ENCODE measurements around the gene TNNT2. TPM values are rescaled to one million over a fixed set of nuclear protein-coding genes. Genes with fewer than 3 reads are reported as not detected.

The TNNT2 gene
- 0.17 TPM in 1 of 2 replicates, not detected in the other for total RNA-seq

GRCh38 chr1:201377611-201378092, at the start of gene TNNT2:
TNNT2 (minus strand) TSS chr1:201377680; CDS start chr1:201373254, 4,426 bp downstream.
- TF ChIP-seq, protein P1, sequence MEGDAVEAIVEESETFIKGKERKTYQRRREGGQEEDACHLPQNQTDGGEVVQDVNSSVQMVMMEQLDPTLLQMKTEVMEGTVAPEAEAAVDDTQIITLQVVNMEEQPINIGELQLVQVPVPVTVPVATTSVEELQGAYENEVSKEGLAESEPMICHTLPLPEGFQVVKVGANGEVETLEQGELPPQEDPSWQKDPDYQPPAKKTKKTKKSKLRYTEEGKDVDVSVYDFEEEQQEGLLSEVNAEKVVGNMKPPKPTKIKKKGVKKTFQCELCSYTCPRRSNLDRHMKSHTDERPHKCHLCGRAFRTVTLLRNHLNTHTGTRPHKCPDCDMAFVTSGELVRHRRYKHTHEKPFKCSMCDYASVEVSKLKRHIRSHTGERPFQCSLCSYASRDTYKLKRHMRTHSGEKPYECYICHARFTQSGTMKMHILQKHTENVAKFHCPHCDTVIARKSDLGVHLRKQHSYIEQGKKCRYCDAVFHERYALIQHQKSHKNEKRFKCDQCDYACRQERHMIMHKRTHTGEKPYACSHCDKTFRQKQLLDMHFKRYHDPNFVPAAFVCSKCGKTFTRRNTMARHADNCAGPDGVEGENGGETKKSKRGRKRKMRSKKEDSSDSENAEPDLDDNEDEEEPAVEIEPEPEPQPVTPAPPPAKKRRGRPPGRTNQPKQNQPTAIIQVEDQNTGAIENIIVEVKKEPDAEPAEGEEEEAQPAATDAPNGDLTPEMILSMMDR (conservative IDR thresholded peaks at IDR 0.05; ENCODE audit: low read depth, low read length) = no peak
- H3K4me3 ChIP-seq (ENCODE audit: low read depth, low read length) = no peak within 1 kb of the TSS
- no peak for DNase-seq (ENCODE audit: low read depth)

GRCh38 chr1:201426479-201427310, 49.2 kb upstream of the TNNT2 start:
- DNase-seq (ENCODE audit: low read depth) = no peak
- TF ChIP-seq, protein P1 (conservative IDR thresholded peaks at IDR 0.05; ENCODE audit: low read depth, low read length) = no peak

DNA sequence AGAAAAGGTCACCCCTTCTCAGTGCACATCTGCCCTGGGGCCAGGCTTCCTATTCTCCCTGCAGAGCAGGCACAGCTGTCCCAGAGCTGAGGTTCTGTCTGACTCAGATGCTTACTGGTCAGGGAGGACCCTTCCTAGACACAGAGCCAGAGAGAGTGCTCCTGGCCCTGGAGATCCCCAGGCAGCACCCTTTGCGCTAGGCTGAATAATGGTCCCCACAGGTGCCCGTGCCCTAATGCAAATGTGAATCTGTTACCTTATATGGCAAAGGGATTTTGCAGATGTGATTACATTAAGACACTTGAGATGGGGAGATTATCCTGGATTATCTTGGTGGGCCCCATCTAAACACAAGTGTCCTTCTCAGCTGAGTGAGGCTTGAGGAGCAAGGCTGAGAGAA, 46.7 kb upstream of the TNNT2 start:
- H3K4me3 ChIP-seq (ENCODE audit: low read depth, low read length) = no peak overlapping the region
- TF ChIP-seq, protein P1 (conservative IDR thresholded peaks at IDR 0.05; ENCODE audit: low read depth, low read length) = no peak
- DNase-seq (ENCODE audit: low read depth) = no peak

More at GRCh38 chr1:201426479-201427310, 49.2 kb upstream of the TNNT2 start:
- H3K4me3 ChIP-seq (ENCODE audit: low read depth, low read length) = no peak overlapping the region

GRCh38 chr1:201423655-201424054, 46.2 kb upstream of the TNNT2 start:
- TF ChIP-seq, protein P1 (conservative IDR thresholded peaks at IDR 0.05; ENCODE audit: low read depth, low read length) = no peak
- no peak overlapping the region for H3K4me3 ChIP-seq (ENCODE audit: low read depth, low read length)
- no peak for DNase-seq (ENCODE audit: low read depth)

GRCh38 chr1:201422436-201423030, 45.1 kb upstream of the TNNT2 start:
- DNase-seq (ENCODE audit: low read depth) = no peak
- no peak overlapping the region for H3K4me3 ChIP-seq (ENCODE audit: low read depth, low read length)
- TF ChIP-seq, protein P1 (conservative IDR thresholded peaks at IDR 0.05; ENCODE audit: low read depth, low read length) = no peak

DNA sequence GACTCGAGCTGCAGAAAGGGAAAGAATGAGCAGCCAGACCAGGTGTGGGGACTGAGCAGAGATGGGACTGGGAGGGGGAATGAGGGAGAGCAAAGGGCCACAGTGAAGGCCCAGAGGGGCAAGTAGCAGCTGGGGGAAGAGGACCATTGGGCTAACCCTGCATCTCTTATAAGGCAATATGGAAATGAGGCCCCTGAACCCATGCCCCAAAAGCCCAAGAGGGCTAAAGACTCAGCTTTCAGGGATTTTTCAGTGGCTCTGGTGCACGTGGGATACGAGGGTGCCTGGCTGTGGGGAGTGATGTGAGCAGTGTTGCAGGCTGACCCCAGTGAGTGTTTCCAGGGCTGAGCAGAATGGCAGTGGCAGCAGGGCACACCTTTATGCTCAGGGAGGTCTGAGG, 44.5 kb upstream of the TNNT2 start:
- no peak for DNase-seq (ENCODE audit: low read depth)
- TF ChIP-seq, protein P1 (conservative IDR thresholded peaks at IDR 0.05; ENCODE audit: low read depth, low read length) = no peak
- no peak overlapping the region for H3K4me3 ChIP-seq (ENCODE audit: low read depth, low read length)
